OCI-LY3 (cell line): ENCODE measurements around the gene KCTD16.

ENCODE experiments used
- CTCF ChIP-seq: fragments of 200-600, 300-600 bp; sonication (generic); IDR thresholded peaks from 2 replicates; pipeline ENCODE4 v1.5.1; 2014; ENCODE audit warnings: antibody characterized with exemption, low read length, low read depth
- EZH2phosphoT487 ChIP-seq: fragments of 200-600 bp; shearing (Covaris generic); IDR thresholded peaks from 2 replicates; pipeline ENCODE4 v1.6.1; 2018; ENCODE audit warnings: antibody characterized with exemption, mixed run types, low read depth

GRCh38 chr5:144525000-144525399 is 354.3 kb downstream of the KCTD16 start:
- TF ChIP-seq CTCF (no peak), EZH2phosphoT487 (no peak)
